HG03066 (cell line): ENCODE data around the gene NAT8L.

Experiments
- ATAC-seq: cut with Tn5 transposase; IDR thresholded peaks from one replicate; pipeline ENCODE4 v1.9.1; 2021; ENCODE audit warnings: low read depth; ENCODE audit not compliant: unreplicated experiment

The NAT8L gene

DNA sequence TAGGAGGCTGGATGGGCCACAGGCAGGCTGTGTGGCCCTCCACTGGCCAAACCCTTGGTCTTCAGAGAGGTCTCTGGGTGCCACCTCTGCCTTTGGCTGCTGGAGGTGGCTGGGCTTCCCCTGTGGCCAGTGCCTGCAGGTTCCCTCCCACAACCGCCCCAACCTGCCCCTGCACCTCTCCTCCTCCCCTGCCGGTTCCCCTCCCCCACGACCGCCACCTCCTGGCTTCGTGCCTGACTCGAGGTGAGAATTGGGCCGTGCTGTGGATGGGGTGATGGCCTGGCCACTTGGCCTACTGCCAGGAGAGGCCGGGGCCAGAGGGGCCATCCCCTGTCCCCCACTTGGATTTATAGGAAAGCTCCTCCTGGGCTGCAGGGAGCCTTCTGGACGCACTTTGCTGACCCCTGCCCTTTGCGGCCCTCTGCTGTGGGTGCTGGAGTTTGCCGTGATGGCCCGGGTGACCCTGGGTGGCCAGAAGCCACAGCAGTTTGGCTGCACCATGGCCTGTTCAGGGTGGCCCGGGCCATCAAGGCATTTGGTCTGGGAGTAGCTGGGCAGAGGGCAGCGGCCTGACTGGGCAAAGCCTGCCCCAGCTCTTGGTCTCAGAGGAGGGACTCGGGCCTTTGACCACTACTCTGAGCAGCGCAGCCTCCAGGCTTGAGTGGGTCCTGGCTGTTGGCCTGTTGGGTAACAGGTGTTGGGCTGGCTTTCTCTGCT, 3.8 kb downstream of the NAT8L start:
- ATAC-seq = no peak

GRCh38 chr4:2063557-2064275, 4.6 kb downstream of the NAT8L start:
- no peak for ATAC-seq

DNA sequence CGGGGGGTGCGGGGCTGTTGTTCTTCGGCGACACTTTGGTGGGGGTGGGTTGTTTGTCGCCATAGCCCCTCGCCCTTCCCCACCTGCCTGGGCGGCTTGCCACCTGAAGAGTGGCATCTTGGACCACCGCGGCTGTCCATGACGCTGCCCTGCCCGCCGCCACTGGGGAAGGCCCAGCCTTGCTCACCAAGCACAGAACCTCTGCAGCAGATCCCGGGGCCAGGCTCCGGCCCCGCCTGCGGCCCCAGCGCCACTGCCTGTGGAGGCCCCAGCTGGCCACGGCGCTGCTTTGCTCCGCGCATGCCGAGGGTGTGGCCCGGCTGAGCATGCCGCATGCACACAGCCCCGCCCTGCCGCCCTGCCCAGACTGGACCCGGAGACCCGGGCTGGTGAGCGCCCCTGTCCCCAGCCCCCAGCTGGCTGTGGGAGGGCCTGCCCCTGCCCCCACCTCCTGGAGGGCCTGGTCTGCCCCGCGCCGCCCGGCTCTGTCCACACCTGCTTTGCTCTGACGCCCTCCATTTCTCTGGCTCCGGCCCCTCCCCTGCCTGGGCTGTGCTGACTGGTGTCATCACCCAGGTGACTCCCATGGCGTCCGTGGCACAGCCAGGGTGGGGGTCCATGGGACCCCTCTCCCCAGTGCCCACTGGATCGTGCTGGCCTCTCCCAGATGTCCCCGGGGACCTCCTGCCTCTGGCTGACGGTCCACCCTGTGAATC, 5.3 kb downstream of the NAT8L start:
- ATAC-seq = no peak

DNA sequence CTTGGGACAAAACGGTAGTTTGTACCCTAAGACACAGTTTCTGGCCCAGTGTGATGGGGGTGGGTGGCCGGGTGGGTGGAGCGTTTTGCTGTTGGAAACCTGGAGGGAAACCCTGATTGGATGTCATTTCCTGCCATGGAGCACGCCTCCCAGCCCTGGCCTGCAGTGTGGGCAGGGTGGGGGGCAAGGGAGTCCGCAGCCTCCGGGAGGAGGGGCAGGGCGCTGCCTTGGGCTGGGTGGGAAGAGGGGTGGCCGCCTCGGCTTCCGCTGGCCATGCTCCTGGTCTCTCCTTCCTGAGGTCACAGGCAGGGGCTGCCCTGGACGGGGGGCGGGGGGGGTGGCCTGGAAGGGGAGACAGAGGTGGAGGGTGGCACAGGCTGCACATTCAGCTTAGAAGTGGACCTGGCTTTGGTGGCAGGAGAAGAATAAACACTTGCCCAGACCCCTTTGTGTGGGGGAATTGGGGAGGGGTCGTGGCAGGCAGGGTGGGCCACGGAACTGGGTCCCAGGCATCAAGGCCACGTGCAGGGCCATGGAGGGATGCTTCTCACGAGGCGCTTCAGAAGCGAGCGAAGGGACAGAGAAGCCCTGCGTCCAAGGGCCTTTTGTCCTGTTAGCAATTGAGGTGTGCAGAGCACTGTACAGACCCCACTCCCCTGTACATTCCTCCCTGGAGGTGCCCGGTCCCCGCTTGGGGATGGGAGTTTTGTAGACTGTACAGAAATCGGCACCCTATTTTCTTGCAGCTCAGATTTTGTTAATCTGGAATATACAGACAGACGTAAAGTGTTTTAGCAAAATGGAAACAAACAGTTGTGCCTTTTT, 6.2 kb downstream of the NAT8L start:
- no peak for ATAC-seq

DNA sequence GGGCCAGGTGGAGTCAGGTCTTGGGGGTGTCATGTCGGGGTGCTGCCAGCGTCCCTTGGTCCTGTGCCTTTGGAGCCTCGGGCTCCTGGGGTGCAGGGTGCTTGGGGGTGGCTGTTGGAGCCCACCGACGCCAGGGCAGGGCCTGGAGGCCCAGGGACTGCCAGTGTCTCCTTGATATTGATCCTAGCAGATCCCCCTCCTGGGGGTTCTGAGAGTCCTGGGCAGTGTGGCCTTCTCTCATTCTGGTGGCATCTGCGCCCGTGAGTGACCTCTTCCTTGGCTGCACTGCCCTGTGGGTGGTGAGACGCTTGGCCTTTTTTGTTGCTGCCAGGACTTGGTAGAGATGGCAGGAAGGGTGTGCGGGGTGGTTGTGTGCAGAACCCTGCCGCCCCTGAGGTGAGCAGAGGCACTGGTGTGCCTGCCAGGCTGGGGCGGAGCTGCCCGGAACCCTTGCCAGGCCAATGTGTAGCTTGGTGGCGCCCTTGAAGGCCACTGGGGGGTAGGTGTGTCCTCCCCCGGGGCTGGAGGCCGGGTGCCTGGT, 7.0 kb downstream of the NAT8L start:
- ATAC-seq = no peak

DNA sequence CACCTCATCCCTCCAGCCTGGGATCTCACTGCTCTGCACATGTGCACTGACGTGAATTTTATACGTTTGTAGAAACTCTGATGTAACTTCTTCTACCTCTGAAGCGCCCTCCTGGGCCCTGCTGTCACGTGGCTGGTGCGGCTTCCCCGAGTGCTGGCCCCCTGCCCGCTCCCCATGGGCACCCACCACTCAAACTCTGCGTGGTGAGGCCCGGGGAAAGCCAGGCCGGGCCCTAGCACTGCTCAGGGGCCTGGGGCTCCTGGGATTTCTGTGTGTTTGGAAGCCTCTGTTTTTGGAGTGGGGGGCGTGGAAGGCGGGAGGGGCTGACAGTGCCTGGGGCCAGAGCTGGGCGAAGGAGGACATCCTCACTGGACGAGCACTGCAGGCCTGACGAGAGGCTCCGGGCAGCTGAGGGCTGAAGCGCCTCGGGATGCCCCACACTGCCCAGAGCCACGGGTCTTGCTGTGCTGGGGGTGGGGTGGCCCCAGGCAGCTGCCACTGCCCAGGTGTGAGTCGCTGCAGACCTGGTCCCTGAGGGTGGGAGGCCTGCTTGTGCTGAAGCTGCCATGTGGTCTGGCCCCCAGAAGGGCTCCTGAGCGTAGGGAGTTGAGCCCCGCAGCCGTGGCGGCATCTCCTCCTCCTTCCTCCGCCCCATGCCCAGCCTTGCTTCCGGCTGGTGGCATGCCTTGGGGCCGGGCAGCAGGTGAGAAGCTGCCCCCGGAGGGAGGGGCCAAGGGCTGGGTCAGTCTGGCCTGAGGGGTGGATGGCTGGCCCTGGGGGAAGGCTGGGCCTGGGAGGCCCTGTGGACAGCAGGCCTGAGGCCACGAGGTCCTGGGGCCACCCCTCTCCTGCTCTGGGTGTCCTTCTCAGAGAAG, 7.7 kb downstream of the NAT8L start:
- ATAC-seq = no peak

GRCh38 chr4:2067446-2068197, 8.5 kb downstream of the NAT8L start:
- no peak for ATAC-seq

DNA sequence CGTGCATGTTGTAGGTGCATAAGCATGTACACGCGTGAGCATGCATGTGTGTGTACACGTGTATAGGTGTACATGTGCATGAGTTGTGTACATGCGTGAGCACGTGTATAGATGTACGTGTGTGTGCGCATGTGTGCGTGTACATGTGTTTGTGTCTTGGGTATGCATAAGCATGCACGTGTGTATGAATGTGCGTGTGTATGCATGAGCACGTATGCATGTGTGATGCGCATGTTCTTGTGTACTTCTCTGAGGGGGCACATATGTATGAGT, 9.0 kb downstream of the NAT8L start:
- no peak for ATAC-seq

DNA sequence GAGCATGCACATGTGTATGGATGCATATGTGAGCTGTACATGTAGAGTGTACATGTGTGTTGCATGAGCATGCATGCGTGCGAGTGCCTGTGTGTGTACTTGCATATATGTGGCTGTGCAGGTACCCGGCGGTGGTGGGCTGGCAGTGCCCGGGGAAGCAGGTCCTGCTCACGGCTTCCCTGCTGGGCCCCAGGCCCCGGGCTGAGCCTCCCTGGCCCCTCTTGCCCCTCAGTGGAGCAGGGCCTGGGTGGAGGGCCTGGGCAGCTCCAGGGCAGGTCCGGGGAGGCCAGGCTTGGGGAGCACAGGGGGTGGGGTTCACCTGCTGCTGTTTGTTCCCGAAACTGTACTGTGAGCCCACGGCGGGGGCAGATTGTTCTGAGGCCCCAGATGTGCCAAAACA, 9.4 kb downstream of the NAT8L start:
- no peak for ATAC-seq

- ATAC-seq = no peak
Measured at GRCh38 chr4:2069161-2069971, 10.2 kb downstream of the NAT8L start.

DNA sequence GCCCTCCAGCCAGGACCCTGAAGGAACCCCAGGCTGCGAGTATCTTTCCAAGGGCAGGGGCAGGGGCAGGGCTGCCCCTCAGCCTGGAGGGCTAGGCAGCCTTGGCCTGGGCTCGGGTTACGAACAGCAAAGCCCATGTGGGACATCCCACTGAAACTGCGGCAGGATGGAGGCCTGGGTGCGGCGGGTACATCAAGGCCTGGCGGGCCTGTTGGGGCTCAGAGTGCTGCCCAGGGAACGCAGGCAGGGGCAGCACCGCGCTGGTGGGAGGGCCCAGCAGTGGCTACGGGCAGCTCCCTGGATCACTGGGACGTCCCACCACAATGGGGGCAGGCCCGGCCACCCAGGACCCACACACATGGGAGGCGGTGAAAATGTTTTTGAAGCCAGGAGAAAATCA, 10.9 kb downstream of the NAT8L start:
- ATAC-seq = no peak

DNA sequence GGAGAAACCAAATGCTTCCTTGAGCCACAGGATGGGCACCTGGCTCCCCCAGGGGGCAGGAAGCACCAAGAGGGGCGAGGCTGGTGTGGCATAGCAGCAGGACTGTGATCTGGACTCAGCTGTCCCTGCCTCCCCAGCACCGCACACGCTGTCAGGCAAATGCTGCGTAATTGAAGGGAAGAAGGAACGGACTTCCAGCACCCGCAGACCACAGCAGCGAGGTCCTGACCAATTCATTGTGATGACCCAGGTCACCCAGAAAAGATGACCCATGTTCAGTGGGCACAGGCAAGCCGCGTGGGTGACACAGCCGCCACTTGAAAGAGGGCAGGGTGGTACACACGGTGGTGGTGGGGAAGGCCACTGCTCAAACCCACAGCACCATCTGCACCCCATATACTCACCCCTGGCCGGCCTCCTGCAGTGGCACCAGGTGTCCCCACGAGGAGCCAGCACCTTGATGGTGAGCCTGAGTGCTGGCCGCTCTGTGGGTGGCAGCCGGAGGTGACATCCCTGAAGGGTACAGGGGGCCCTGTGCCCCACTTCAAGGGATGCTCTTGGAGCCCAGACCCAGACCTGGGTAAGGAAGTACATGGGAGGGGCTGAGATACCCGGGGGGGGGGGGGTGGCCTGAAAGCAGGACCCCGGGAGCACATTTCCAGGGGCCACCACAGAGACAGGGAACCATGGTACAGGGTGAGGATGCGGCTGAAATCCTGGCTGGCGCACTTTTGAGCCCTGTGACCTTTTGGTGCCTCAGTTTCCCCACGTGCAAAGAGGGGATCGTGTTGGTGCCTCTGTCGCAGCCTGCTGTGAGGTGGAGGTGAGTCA, 11.5 kb downstream of the NAT8L start:
- ATAC-seq = no peak

DNA sequence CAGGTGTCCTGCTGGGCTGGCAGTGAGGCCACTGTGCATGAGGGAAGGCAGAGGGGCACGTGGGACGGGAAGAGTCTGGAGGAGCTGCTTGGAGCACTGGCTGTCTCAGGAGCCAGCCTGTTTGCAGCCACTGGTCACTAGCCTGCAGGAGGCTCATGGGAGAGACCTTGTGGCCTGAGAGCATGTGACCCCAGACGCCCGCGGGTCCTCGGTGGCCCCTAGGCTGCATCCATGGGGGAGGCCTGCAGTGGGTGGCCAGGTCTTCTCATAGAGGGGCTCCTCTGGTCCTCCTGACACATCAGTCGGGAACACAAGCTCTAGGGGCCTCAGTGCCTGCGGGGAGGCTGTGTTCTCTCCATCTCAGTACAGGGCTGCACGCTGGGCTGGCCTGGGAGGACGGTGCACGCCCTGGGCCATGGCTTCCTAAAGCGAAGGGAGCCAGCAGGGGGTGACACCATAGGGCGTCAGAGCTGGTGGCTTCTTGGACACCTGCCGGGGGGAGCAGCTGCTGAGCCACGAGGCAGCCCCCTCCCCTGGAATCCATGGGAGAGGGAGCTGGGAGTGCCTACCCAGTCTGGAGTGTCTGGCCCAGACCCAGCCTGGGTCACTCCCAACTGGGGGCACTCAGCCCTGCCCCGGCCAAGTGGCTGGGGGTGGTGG, 12.3 kb downstream of the NAT8L start:
- ATAC-seq = no peak

GRCh38 chr4:2071912-2072867, 13.1 kb downstream of the NAT8L start:
- no peak for ATAC-seq

- ATAC-seq = no peak
Measured at GRCh38 chr4:2072971-2073807, 14.1 kb downstream of the NAT8L start.
